SK-N-SH treated with all-trans-retinoic acid at 6 μM for 48 hours (cell line): ENCODE data around the gene BBC3.

Experiments used
- ATAC-seq: fragments of 200-7000 bp; cut with Tn5 transposase; 3 replicates; pipeline ENCODE4 v1.9.1; 2020; ENCODE audit warnings: mild to moderate bottlenecking, moderate library complexity
- ARNTL ChIP-seq: fragments of 450-650 bp; formaldehyde crosslinking; IDR thresholded peaks from 2 replicates; pipeline ENCODE4 v1.5.0; 2020; ENCODE audit warnings: low read depth, mild to moderate bottlenecking, moderate library complexity, borderline replicate concordance
- BACH2 ChIP-seq: fragments of 250-450 bp; sonication (Bioruptor Pico); IDR thresholded peaks from 2 replicates; pipeline ENCODE4 v1.9.0; 2021; ENCODE audit warnings: mild to moderate bottlenecking, borderline replicate concordance
- CSDC2 ChIP-seq: fragments of 250-450 bp; sonication (Bioruptor Pico); IDR thresholded peaks from 2 replicates; pipeline ENCODE4 v1.5.0; 2020; ENCODE audit warnings: mild to moderate bottlenecking, moderate library complexity
- ESRRG ChIP-seq: fragments of 250-450 bp; sonication (Bioruptor Pico); IDR thresholded peaks from 2 replicates; pipeline ENCODE4 v1.6.1; 2021; ENCODE audit warnings: mild to moderate bottlenecking
- GLIS3 ChIP-seq: fragments of 250-450 bp; sonication (Bioruptor Pico); IDR thresholded peaks from 2 replicates; pipeline ENCODE4 v1.5.0; 2020; ENCODE audit warnings: mild to moderate bottlenecking, moderate library complexity
- ISL1 ChIP-seq: fragments of 250-450 bp; sonication (Bioruptor Pico); IDR thresholded peaks from 2 replicates; pipeline ENCODE4 v2.1.2; 2022; ENCODE audit warnings: mild to moderate bottlenecking, moderate library complexity
- OSR1 ChIP-seq: fragments of 250-450 bp; sonication (Bioruptor Pico); IDR thresholded peaks from 2 replicates; pipeline ENCODE4 v1.8.0; 2022; ENCODE audit warnings: moderate library complexity, mild to moderate bottlenecking, inconsistent platforms
- PPARA ChIP-seq: fragments of 250-450 bp; sonication (Bioruptor Pico); IDR thresholded peaks from 2 replicates; pipeline ENCODE4 v1.5.0; 2020; ENCODE audit warnings: mild to moderate bottlenecking, borderline replicate concordance
- RARB ChIP-seq: fragments of 250-450 bp; sonication (Bioruptor Pico); IDR thresholded peaks from 2 replicates; pipeline ENCODE4 v1.8.0; 2021; ENCODE audit warnings: mild to moderate bottlenecking, moderate library complexity
- SNAI2 ChIP-seq: fragments of 250-450 bp; sonication (Bioruptor Pico); IDR thresholded peaks from 2 replicates; pipeline ENCODE4 v1.5.0; 2020; ENCODE audit warnings: mild to moderate bottlenecking, moderate library complexity
- TCF4 ChIP-seq: fragments of 250-450 bp; sonication (Bioruptor Pico); IDR thresholded peaks from 2 replicates; pipeline ENCODE4 v1.8.0; 2021; ENCODE audit warnings: mild to moderate bottlenecking, moderate library complexity, borderline replicate concordance
- TOX ChIP-seq: fragments of 250-450 bp; sonication (Bioruptor Pico); IDR thresholded peaks from 2 replicates; pipeline ENCODE4 v1.8.0; 2021; ENCODE audit warnings: mild to moderate bottlenecking, moderate library complexity, borderline replicate concordance
- ZC3H10 ChIP-seq: fragments of 250-450 bp; sonication (Bioruptor Pico); IDR thresholded peaks from 2 replicates; pipeline ENCODE4 v1.5.1; 2021; ENCODE audit warnings: mild to moderate bottlenecking, moderate library complexity
- ZFP30 ChIP-seq: fragments of 450-650 bp; formaldehyde crosslinking; IDR thresholded peaks from 2 replicates; pipeline ENCODE4 v1.5.0; 2022; ENCODE audit warnings: mild to moderate bottlenecking, moderate library complexity
- ZNF565 ChIP-seq: fragments of 450-650 bp; formaldehyde crosslinking; conservative IDR thresholded peaks from 2 replicates; pipeline ENCODE4 v1.5.0; 2020; ENCODE audit warnings: low read depth, mild to moderate bottlenecking, moderate library complexity
- ZNF70 ChIP-seq: fragments of 450-650 bp; formaldehyde crosslinking; IDR thresholded peaks from 2 replicates; pipeline ENCODE4 v1.5.0; 2020; ENCODE audit warnings: mild to moderate bottlenecking, moderate library complexity
- ZNF8 ChIP-seq: fragments of 450-650 bp; formaldehyde crosslinking; IDR thresholded peaks from 2 replicates; pipeline ENCODE4 v1.5.0; 2020; ENCODE audit warnings: mild to moderate bottlenecking, moderate library complexity
- TF ChIP-seq, protein P1 (sequence below): fragments of 250-450 bp; sonication (Bioruptor Pico); IDR thresholded peaks from 2 replicates; pipeline ENCODE4 v1.5.0; 2020; ENCODE audit warnings: mild to moderate bottlenecking, moderate library complexity
- TF ChIP-seq, protein P2 (sequence below): fragments of 250-450 bp; sonication (Bioruptor Pico); IDR thresholded peaks from 2 replicates; pipeline ENCODE4 v1.5.1; 2020; ENCODE audit warnings: low read depth, mild to moderate bottlenecking, moderate library complexity
- TF ChIP-seq, protein P3 (sequence below): fragments of 250-450 bp; sonication (Bioruptor Pico); IDR thresholded peaks from 2 replicates; pipeline ENCODE4 v1.8.0; 2021; ENCODE audit warnings: low read depth, mild to moderate bottlenecking, moderate library complexity, borderline replicate concordance
- TF ChIP-seq, protein P4 (sequence below): fragments of 250-450 bp; sonication (Bioruptor Pico); IDR thresholded peaks from 2 replicates; pipeline ENCODE4 v1.5.1; 2021; ENCODE audit warnings: mild to moderate bottlenecking, moderate library complexity

Gene BBC3

DNA sequence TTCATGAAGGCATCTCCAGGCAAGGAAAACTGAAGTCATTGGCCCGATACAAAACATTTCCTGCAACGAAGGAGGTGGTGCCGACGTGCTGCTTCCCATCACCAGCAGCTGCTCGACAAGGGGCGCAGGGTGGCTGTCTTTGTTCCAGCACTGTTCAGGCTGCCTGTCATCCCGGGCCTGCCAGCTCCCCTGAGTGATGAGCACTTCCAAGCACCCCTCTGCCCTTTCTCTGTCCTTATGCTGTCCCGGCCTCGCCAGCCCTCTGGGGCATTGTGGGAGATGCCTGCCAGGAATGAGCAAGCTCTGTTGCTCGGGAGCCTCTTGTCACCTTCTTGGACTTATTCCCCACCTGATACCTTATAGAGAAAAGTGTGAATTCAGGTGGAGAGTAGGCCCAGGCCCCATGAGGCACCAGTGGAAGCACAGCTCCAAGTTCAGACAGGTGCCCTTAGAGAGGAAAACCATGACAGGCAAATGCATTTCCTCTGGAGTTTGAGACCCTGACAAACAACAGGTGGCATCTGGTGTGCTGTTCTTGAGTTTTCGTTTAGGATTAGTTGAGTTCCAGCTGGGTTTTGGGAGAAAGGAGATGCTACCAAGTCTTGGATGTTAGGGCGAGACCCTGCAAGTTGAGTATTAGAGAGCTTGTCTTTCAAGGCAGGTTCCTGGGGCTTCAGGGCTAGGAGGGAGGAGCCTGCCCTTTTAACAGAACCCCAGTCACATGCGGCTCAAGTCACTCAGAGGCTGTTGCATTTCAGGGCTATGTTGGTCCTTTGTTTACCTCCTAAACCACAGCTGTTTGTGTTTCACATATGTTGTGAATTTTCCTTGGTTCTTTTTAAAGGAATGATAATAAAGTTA, 21.4 kb downstream of the BBC3 start:
- TF ChIP-seq, protein P1, sequence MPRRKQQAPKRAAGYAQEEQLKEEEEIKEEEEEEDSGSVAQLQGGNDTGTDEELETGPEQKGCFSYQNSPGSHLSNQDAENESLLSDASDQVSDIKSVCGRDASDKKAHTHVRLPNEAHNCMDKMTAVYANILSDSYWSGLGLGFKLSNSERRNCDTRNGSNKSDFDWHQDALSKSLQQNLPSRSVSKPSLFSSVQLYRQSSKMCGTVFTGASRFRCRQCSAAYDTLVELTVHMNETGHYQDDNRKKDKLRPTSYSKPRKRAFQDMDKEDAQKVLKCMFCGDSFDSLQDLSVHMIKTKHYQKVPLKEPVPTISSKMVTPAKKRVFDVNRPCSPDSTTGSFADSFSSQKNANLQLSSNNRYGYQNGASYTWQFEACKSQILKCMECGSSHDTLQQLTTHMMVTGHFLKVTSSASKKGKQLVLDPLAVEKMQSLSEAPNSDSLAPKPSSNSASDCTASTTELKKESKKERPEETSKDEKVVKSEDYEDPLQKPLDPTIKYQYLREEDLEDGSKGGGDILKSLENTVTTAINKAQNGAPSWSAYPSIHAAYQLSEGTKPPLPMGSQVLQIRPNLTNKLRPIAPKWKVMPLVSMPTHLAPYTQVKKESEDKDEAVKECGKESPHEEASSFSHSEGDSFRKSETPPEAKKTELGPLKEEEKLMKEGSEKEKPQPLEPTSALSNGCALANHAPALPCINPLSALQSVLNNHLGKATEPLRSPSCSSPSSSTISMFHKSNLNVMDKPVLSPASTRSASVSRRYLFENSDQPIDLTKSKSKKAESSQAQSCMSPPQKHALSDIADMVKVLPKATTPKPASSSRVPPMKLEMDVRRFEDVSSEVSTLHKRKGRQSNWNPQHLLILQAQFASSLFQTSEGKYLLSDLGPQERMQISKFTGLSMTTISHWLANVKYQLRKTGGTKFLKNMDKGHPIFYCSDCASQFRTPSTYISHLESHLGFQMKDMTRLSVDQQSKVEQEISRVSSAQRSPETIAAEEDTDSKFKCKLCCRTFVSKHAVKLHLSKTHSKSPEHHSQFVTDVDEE = no peak
- TF ChIP-seq ZNF70 (CRISPR knock-in tag) (no peak), ZNF8 (CRISPR knock-in tag) (no peak), SNAI2 (CRISPR knock-in tag) (no peak), ZFP30 (CRISPR knock-in tag) (no peak), CSDC2 (CRISPR knock-in tag) (no peak), ZC3H10 (CRISPR knock-in tag) (no peak), ZNF565 (CRISPR knock-in tag) (no peak), BACH2 (CRISPR knock-in tag) (no peak), ARNTL (CRISPR knock-in tag) (no peak), RARB (no peak), PPARA (CRISPR knock-in tag) (no peak), ESRRG (CRISPR knock-in tag) (no peak), TCF4 (CRISPR knock-in tag) (no peak), GLIS3 (CRISPR knock-in tag) (no peak), TOX (CRISPR knock-in tag) (no peak)
- TF ChIP-seq, protein P2, sequence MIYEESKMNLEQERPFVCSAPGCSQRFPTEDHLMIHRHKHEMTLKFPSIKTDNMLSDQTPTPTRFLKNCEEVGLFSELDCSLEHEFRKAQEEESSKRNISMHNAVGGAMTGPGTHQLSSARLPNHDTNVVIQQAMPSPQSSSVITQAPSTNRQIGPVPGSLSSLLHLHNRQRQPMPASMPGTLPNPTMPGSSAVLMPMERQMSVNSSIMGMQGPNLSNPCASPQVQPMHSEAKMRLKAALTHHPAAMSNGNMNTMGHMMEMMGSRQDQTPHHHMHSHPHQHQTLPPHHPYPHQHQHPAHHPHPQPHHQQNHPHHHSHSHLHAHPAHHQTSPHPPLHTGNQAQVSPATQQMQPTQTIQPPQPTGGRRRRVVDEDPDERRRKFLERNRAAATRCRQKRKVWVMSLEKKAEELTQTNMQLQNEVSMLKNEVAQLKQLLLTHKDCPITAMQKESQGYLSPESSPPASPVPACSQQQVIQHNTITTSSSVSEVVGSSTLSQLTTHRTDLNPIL (CRISPR knock-in tag) = no peak
- TF ChIP-seq, protein P3, sequence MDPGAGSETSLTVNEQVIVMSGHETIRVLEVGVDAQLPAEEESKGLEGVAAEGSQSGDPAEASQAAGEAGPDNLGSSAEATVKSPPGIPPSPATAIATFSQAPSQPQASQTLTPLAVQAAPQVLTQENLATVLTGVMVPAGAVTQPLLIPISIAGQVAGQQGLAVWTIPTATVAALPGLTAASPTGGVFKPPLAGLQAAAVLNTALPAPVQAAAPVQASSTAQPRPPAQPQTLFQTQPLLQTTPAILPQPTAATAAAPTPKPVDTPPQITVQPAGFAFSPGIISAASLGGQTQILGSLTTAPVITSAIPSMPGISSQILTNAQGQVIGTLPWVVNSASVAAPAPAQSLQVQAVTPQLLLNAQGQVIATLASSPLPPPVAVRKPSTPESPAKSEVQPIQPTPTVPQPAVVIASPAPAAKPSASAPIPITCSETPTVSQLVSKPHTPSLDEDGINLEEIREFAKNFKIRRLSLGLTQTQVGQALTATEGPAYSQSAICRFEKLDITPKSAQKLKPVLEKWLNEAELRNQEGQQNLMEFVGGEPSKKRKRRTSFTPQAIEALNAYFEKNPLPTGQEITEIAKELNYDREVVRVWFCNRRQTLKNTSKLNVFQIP (CRISPR knock-in tag) = no peak

DNA sequence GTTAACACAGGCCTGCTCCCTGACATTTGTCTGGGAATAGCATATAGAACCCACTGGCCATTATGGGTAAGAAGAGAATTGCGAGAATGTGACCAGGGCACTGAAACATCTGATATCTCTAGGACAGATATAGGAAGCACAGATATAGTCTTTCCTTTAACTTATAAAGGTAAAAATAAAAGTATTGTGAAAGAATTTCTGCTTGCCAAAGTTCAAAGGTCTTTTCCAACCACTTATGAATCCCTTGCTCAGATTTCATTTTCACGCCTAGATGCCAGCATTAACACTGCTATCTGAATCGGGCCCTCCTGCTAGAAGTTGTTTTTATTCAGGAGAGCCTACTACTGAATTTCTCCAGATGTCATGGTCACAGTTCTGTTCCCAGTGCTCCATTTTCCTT, 27.7 kb downstream of the BBC3 start:
- TF ChIP-seq, protein P4, sequence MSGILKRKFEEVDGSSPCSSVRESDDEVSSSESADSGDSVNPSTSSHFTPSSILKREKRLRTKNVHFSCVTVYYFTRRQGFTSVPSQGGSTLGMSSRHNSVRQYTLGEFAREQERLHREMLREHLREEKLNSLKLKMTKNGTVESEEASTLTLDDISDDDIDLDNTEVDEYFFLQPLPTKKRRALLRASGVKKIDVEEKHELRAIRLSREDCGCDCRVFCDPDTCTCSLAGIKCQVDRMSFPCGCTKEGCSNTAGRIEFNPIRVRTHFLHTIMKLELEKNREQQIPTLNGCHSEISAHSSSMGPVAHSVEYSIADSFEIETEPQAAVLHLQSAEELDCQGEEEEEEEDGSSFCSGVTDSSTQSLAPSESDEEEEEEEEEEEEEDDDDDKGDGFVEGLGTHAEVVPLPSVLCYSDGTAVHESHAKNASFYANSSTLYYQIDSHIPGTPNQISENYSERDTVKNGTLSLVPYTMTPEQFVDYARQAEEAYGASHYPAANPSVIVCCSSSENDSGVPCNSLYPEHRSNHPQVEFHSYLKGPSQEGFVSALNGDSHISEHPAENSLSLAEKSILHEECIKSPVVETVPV = no peak
- TF ChIP-seq ZNF8 (CRISPR knock-in tag) = no peak
- TF ChIP-seq SNAI2 (CRISPR knock-in tag) = no peak
- TF ChIP-seq BACH2 (CRISPR knock-in tag) = no peak
- no peak for TF ChIP-seq ZC3H10 (CRISPR knock-in tag)
- no peak for TF ChIP-seq OSR1 (CRISPR knock-in tag)
- TF ChIP-seq ISL1 = no peak
- TF ChIP-seq, protein P3 (CRISPR knock-in tag) = no peak
- no peak for TF ChIP-seq TOX (CRISPR knock-in tag)
- ATAC-seq = no peak

More for the DNA sequence above, 21.4 kb downstream of the BBC3 start:
- no peak for ATAC-seq

DNA sequence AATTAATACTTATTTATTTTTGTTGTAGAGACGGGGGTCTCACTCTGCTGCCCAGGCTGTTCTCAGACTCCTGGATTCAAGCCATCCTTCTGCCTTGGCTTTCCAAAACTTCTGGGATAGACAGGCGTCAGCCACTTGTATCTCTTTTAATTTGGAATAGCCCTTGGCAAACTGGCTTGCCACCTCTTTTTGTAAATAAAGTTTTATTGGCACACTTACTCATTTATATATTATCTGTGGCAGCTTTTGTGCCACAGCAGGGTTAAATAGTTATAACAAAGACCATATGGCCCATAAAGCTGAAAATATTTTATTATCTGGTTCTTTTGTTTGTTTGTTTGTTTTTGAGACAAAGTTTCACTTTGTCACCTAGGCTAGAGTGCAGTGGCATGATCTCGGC, 30.5 kb downstream of the BBC3 start:
- ATAC-seq = no peak
- TF ChIP-seq ZNF565 (CRISPR knock-in tag) (no peak), ZC3H10 (CRISPR knock-in tag) (no peak), ARNTL (CRISPR knock-in tag) (no peak), ZFP30 (CRISPR knock-in tag) (no peak)
- TF ChIP-seq, protein P2 (CRISPR knock-in tag) = no peak
- TF ChIP-seq, protein P1 = no peak
- TF ChIP-seq, protein P4 = no peak
- TF ChIP-seq, all 23 proteins: peak for 0
